ENCODE measurements around the gene BCL2L12. TPM values are rescaled to one million over a fixed set of nuclear protein-coding genes. Genes with fewer than 3 reads are reported as not detected.

The BCL2L12 gene
- total RNA-seq, 4 donors from 2014 or later = 4.7 to 8.1 (median 7.2) TPM

- WGBS, 2 donors = 80 to 95% methylated on average over 1 to 16 of the region's 27 CpGs
- DNase-seq = no peak
- Histone ChIP-seq H3K9me3 (no peaks in the 10 kb centered on the region), H3K27ac (no peak overlapping the region), H3K4me1 (peaks cover 4 to 17% of the 10 kb centered on the region in 2 donors), H3K36me3 (peaks cover 39 to 56% of the 10 kb centered on the region in 2 donors), H3K4me3 (replicated peaks in 1 of 3) (no peak overlapping the region), H3K27me3 (no peaks in the 10 kb centered on the region)
- TF ChIP-seq, protein P1, sequence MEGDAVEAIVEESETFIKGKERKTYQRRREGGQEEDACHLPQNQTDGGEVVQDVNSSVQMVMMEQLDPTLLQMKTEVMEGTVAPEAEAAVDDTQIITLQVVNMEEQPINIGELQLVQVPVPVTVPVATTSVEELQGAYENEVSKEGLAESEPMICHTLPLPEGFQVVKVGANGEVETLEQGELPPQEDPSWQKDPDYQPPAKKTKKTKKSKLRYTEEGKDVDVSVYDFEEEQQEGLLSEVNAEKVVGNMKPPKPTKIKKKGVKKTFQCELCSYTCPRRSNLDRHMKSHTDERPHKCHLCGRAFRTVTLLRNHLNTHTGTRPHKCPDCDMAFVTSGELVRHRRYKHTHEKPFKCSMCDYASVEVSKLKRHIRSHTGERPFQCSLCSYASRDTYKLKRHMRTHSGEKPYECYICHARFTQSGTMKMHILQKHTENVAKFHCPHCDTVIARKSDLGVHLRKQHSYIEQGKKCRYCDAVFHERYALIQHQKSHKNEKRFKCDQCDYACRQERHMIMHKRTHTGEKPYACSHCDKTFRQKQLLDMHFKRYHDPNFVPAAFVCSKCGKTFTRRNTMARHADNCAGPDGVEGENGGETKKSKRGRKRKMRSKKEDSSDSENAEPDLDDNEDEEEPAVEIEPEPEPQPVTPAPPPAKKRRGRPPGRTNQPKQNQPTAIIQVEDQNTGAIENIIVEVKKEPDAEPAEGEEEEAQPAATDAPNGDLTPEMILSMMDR (IDR thresholded peaks at IDR 0.05) = no peak
- no peak for TF ChIP-seq POLR2A (IDR thresholded peaks at IDR 0.05)
- intact Hi-C loops (cut with DNase I) = no loop called here
Observed at GRCh38 chr19:49686503-49687088, 20.9 kb downstream of the BCL2L12 start.

DNA sequence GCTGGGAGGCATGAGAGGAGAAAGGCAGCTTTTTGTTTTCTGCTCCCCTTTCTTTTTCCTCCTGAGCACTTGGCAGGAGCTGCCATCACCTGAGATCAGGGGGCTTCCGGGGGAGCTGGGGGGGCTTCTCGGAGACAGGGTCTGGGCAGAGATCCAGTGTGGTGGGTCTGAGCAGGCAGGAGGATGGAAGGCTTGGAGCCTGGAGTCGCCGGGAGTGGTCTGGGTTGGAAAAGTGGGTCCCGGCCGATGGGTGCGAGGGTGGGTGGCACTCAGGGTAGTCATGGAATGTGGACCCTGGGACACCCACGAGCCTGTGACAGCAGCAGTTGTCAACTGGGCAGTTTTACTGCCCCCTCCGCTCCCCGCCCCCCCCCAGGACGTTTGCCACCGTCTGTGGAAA lies 21.4 kb downstream of the BCL2L12 start:
- peaks cover 34 to 50% of the 10 kb centered on the region in 2 donors for H3K36me3 ChIP-seq
- no peak overlapping the region for H3K27ac ChIP-seq
- no peaks in the 10 kb centered on the region for H3K27me3 ChIP-seq
- 73 to 82% methylated on average over 7 to 11 of the region's 12 CpGs for WGBS, 2 donors
- H3K4me1 ChIP-seq = peaks cover 4 to 17% of the 10 kb centered on the region in 2 donors
- intact Hi-C loops (cut with DNase I) = no loop called here
- no peak for DNase-seq
- no peak overlapping the region for H3K4me3 ChIP-seq (replicated peaks in 1 of 3)
- H3K9me3 ChIP-seq = no peaks in the 10 kb centered on the region
- TF ChIP-seq, protein P1 (IDR thresholded peaks at IDR 0.05) = no peak
- no peak for TF ChIP-seq POLR2A (IDR thresholded peaks at IDR 0.05)

DNA sequence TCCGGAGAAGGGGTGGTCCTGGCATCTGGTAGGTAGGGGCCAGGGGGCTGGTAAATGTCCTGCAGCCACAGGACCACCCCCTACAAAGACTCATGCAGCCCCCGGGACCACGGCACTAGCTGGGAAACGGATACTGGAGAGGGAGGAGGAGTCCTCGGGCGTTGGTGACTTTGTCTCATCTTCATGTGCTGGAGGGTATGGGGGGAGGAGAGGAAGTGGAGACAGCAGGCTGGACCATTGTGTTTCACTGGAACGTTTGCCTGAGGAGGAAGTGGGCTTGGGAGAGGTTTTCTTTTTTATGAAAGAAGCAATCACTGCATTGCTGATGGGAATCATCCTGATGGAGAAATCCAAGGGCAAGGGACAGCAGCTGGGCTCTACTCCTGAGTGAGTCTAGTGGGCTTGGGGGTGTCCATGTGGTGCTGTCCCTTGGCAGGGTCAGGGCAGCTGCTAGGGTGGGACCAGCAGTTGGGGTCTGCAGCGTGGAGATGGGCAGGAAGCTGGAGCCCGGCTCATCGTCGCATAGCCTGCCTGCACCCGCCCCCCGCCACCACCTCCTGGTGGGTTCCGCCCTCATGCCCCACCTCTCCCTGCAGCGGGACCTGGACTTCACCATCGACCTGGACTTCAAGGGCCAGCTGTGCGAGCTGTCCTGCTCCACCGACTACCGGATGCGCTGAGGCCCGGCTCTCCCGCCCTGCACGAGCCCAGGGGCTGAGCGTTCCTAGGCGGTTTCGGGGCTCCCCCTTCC lies 22.0 kb downstream of the BCL2L12 start:
- no peak for DNase-seq
- Histone ChIP-seq H3K36me3 (peaks cover 28 to 45% of the 10 kb centered on the region in 2 donors), H3K27ac (no peak overlapping the region), H3K9me3 (no peaks in the 10 kb centered on the region), H3K4me1 (peaks cover 4 to 17% of the 10 kb centered on the region in 2 donors), H3K4me3 (replicated peaks in 1 of 3) (no peak overlapping the region), H3K27me3 (no peaks in the 10 kb centered on the region)
- TF ChIP-seq, protein P1 (IDR thresholded peaks at IDR 0.05) = no peak
- no peak for TF ChIP-seq POLR2A (IDR thresholded peaks at IDR 0.05)
- WGBS, 2 donors = 69 to 75% methylated on average over 11 to 20 of the region's 26 CpGs
- intact Hi-C loops (cut with DNase I) = no loop called here

- DNase-seq = no peak
- H3K27me3 ChIP-seq = no peaks in the 10 kb centered on the region
- H3K36me3 ChIP-seq = peaks cover 26 to 40% of the 10 kb centered on the region in 2 donors
- no peak overlapping the region for H3K4me3 ChIP-seq (replicated peaks in 1 of 3)
- H3K27ac ChIP-seq = no peak overlapping the region
- TF ChIP-seq POLR2A (IDR thresholded peaks at IDR 0.05) = no peak
- TF ChIP-seq, protein P1 (IDR thresholded peaks at IDR 0.05) = no peak
- H3K9me3 ChIP-seq = no peaks in the 10 kb centered on the region
- intact Hi-C loops (cut with DNase I) = no loop called here
- peaks cover 4 to 17% of the 10 kb centered on the region in 2 donors for H3K4me1 ChIP-seq
- 78 to 79% methylated on average over 12 of the region's 12 CpGs for WGBS, 2 donors
Observed at GRCh38 chr19:49688531-49689132, 22.9 kb downstream of the BCL2L12 start.
